Activated T-cell treated with anti-CD3 and anti-CD28 coated beads, Interleukin-2, amount 50 U/mL, for 24 hours (primary cell): ENCODE data around the gene DYNLT2.

Experiments used
- DNase-seq: peaks from one replicate; pipeline ENCODE4 v3.0.0-alpha.2; 2020
- H3K27ac Mint-ChIP-seq: 2 replicates; pipeline ENCODE4 v1.8.0; 2020; ENCODE audit warnings: mild to moderate bottlenecking, mixed read lengths
- H3K27me3 Mint-ChIP-seq: 2 replicates; pipeline ENCODE4 v1.8.0; 2020; ENCODE audit warnings: mixed read lengths
- H3K36me3 Mint-ChIP-seq: 2 replicates; pipeline ENCODE4 v1.8.0; 2020; ENCODE audit warnings: low read depth, mixed read lengths
- H3K4me1 Mint-ChIP-seq: 2 replicates; pipeline ENCODE4 v1.8.0; 2020; ENCODE audit warnings: low read depth, mixed read lengths
- H3K4me3 Mint-ChIP-seq: 2 replicates; pipeline ENCODE4 v1.8.0; 2020; ENCODE audit warnings: mild to moderate bottlenecking, moderate library complexity, mixed read lengths
- H3K9me3 Mint-ChIP-seq: 2 replicates; pipeline ENCODE4 v1.8.0; 2020; ENCODE audit warnings: mixed read lengths

Gene DYNLT2

GRCh38 chr6:169789146-169789943 lies 38.0 kb upstream of the DYNLT2 start:
- Mint-ChIP-seq H3K9me3 (no peaks in the 10 kb centered on the region), H3K4me3 (peak overlapping the region; percentile 75), H3K27me3 (peaks cover 43% of the 10 kb centered on the region), H3K36me3 (peaks cover 3% of the 10 kb centered on the region), H3K4me1 (peaks cover 17% of the 10 kb centered on the region), H3K27ac (no peak overlapping the region)
- no peak for DNase-seq

GRCh38 chr6:169788809-169789145 lies 37.4 kb upstream of the DYNLT2 start:
- Mint-ChIP-seq H3K4me1 (peaks cover 21% of the 10 kb centered on the region), H3K27ac (no peak overlapping the region), H3K4me3 (no peak overlapping the region), H3K27me3 (peaks cover 40% of the 10 kb centered on the region), H3K9me3 (no peaks in the 10 kb centered on the region), H3K36me3 (peaks cover 8% of the 10 kb centered on the region)
- no peak for DNase-seq

GRCh38 chr6:169787797-169788196 lies 36.4 kb upstream of the DYNLT2 start:
- no peak overlapping the region for H3K27ac Mint-ChIP-seq
- peaks cover 35% of the 10 kb centered on the region for H3K27me3 Mint-ChIP-seq
- peaks cover 23% of the 10 kb centered on the region for H3K4me1 Mint-ChIP-seq
- no peaks in the 10 kb centered on the region for H3K9me3 Mint-ChIP-seq
- DNase-seq = no peak
- peaks cover 18% of the 10 kb centered on the region for H3K36me3 Mint-ChIP-seq
- no peak overlapping the region for H3K4me3 Mint-ChIP-seq

- Mint-ChIP-seq H3K27me3 (peaks cover 22% of the 10 kb centered on the region), H3K27ac (no peak overlapping the region), H3K36me3 (peaks cover 23% of the 10 kb centered on the region), H3K9me3 (no peaks in the 10 kb centered on the region), H3K4me3 (no peak overlapping the region), H3K4me1 (peaks cover 22% of the 10 kb centered on the region)
- DNase-seq = peak; percentile 17
Measured at GRCh38 chr6:169786349-169786748, 35.0 kb upstream of the DYNLT2 start.

GRCh38 chr6:169785566-169785965 lies 34.2 kb upstream of the DYNLT2 start:
- Mint-ChIP-seq H3K4me1 (peaks cover 16% of the 10 kb centered on the region), H3K27me3 (peaks cover 14% of the 10 kb centered on the region), H3K4me3 (no peak overlapping the region), H3K9me3 (no peaks in the 10 kb centered on the region), H3K27ac (no peak overlapping the region), H3K36me3 (peaks cover 31% of the 10 kb centered on the region)
- DNase-seq = no peak

GRCh38 chr6:169784821-169785340 lies 33.5 kb upstream of the DYNLT2 start:
- H3K27ac Mint-ChIP-seq = no peak overlapping the region
- H3K4me1 Mint-ChIP-seq = peaks cover 9% of the 10 kb centered on the region
- H3K4me3 Mint-ChIP-seq = no peak overlapping the region
- H3K9me3 Mint-ChIP-seq = no peaks in the 10 kb centered on the region
- H3K27me3 Mint-ChIP-seq = peaks cover 9% of the 10 kb centered on the region
- DNase-seq = no peak
- H3K36me3 Mint-ChIP-seq = peaks cover 38% of the 10 kb centered on the region

- Mint-ChIP-seq H3K4me3 (no peak overlapping the region), H3K27ac (no peak overlapping the region), H3K9me3 (no peaks in the 10 kb centered on the region), H3K4me1 (peaks cover 5% of the 10 kb centered on the region), H3K36me3 (peaks cover 45% of the 10 kb centered on the region), H3K27me3 (peaks cover 4% of the 10 kb centered on the region)
- no peak for DNase-seq
Measured at GRCh38 chr6:169783971-169784820, 32.8 kb upstream of the DYNLT2 start.

GRCh38 chr6:169783401-169783800 lies 32.0 kb upstream of the DYNLT2 start:
- H3K27ac Mint-ChIP-seq = no peak overlapping the region
- H3K4me3 Mint-ChIP-seq = no peak overlapping the region
- H3K9me3 Mint-ChIP-seq = no peaks in the 10 kb centered on the region

GRCh38 chr6:169782966-169783365 lies 31.6 kb upstream of the DYNLT2 start:
- H3K27ac Mint-ChIP-seq = no peak overlapping the region
- peaks cover 57% of the 10 kb centered on the region for H3K36me3 Mint-ChIP-seq
- H3K4me1 Mint-ChIP-seq = peaks cover 5% of the 10 kb centered on the region
- H3K4me3 Mint-ChIP-seq = no peak overlapping the region
- no peaks in the 10 kb centered on the region for H3K9me3 Mint-ChIP-seq
- DNase-seq = no peak
- no peaks in the 10 kb centered on the region for H3K27me3 Mint-ChIP-seq

More at GRCh38 chr6:169783401-169783800, 32.0 kb upstream of the DYNLT2 start:
- no peak for DNase-seq
- Mint-ChIP-seq H3K4me1 (peaks cover 5% of the 10 kb centered on the region), H3K27me3 (no peaks in the 10 kb centered on the region), H3K36me3 (peaks cover 53% of the 10 kb centered on the region)

- no peak overlapping the region for H3K27ac Mint-ChIP-seq
- peaks cover 80% of the 10 kb centered on the region for H3K36me3 Mint-ChIP-seq
Measured at GRCh38 chr6:169780571-169781091, 29.3 kb upstream of the DYNLT2 start.

GRCh38 chr6:169779896-169780295 lies 28.5 kb upstream of the DYNLT2 start:
- H3K9me3 Mint-ChIP-seq = no peaks in the 10 kb centered on the region
- H3K27me3 Mint-ChIP-seq = no peaks in the 10 kb centered on the region
- H3K27ac Mint-ChIP-seq = no peak overlapping the region
- DNase-seq = no peak
- peaks cover 88% of the 10 kb centered on the region for H3K36me3 Mint-ChIP-seq
- no peak overlapping the region for H3K4me3 Mint-ChIP-seq
- peaks cover 5% of the 10 kb centered on the region for H3K4me1 Mint-ChIP-seq

More at GRCh38 chr6:169780571-169781091, 29.3 kb upstream of the DYNLT2 start:
- Mint-ChIP-seq H3K27me3 (no peaks in the 10 kb centered on the region), H3K4me1 (peaks cover 5% of the 10 kb centered on the region), H3K9me3 (no peaks in the 10 kb centered on the region), H3K4me3 (no peak overlapping the region)
- DNase-seq = no peak

- no peaks in the 10 kb centered on the region for H3K27me3 Mint-ChIP-seq
- H3K9me3 Mint-ChIP-seq = no peaks in the 10 kb centered on the region
- no peak overlapping the region for H3K4me3 Mint-ChIP-seq
- no peak for DNase-seq
- H3K36me3 Mint-ChIP-seq = peaks cover 90% of the 10 kb centered on the region
- H3K4me1 Mint-ChIP-seq = peaks cover 5% of the 10 kb centered on the region
- H3K27ac Mint-ChIP-seq = no peak overlapping the region
Measured at GRCh38 chr6:169779092-169779815, 27.9 kb upstream of the DYNLT2 start.

GRCh38 chr6:169778646-169779045 lies 27.3 kb upstream of the DYNLT2 start:
- no peak overlapping the region for H3K27ac Mint-ChIP-seq
- H3K9me3 Mint-ChIP-seq = no peaks in the 10 kb centered on the region
- H3K4me1 Mint-ChIP-seq = peaks cover under 1% of the 10 kb centered on the region
- no peak overlapping the region for H3K4me3 Mint-ChIP-seq
- DNase-seq = no peak
- peaks cover 90% of the 10 kb centered on the region for H3K36me3 Mint-ChIP-seq
- H3K27me3 Mint-ChIP-seq = no peaks in the 10 kb centered on the region

GRCh38 chr6:169777896-169778295 lies 26.5 kb upstream of the DYNLT2 start:
- Mint-ChIP-seq H3K9me3 (no peaks in the 10 kb centered on the region), H3K4me1 (no peaks in the 10 kb centered on the region), H3K27ac (no peak overlapping the region), H3K4me3 (no peak overlapping the region), H3K27me3 (no peaks in the 10 kb centered on the region), H3K36me3 (peaks cover 90% of the 10 kb centered on the region)
- DNase-seq = no peak
